IPS-18c (cell line): ENCODE results near the gene SKOR2.
A peak's percentile ranks its signal among the peaks of the same experiment; 100 is the strongest.
"Not testable (repeated sequence)": the region's sequence is repeated elsewhere in the genome, so short reads cannot be mapped to it uniquely, and the experiment has no call there.

Experiments
- H3K4me3 ChIP-seq: 2 replicates; pipeline ENCODE4 v1.7.0; 2013; ENCODE audit warnings: low read depth, mild to moderate bottlenecking, low read length, moderate library complexity; ENCODE audit not compliant: insufficient read depth
- H3K9me3 ChIP-seq: one replicate; pipeline ENCODE4 v1.6.1; 2013; ENCODE audit warnings: mild to moderate bottlenecking, low read length, moderate library complexity; ENCODE audit not compliant: control insufficient read depth, insufficient read depth

The SKOR2 gene

GRCh38 chr18:47235096-47235495 is 16.4 kb downstream of the SKOR2 start:
- H3K9me3 ChIP-seq: no peaks in the 10 kb centered on the region
- H3K4me3 ChIP-seq: no peak overlapping the region

DNA sequence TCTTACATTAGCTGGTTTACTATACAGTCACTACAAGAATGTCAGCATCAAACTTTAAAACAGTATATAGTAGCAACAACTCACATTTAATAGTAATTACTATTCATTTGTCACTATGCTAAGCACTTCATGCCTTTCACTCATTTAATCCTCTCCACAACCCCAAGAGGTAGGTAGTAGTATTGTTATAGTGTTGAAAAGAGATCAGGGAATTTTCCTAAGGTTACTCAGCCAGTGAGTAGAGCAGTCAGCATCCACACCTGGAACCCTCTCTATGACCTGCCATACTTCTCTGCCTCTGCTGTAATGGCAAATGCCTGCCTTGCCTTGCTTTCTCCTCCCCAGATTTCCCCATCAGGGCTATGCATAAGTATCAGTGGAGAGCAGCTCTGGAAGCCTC is 24.8 kb downstream of the SKOR2 start:
- no peak overlapping the region for H3K4me3 ChIP-seq

GRCh38 chr18:47215554-47216138 is 35.8 kb downstream of the SKOR2 start:
- H3K4me3 ChIP-seq: no peak overlapping the region
- H3K9me3 ChIP-seq: no peaks in the 10 kb centered on the region

More for the DNA sequence above, 24.8 kb downstream of the SKOR2 start:
- H3K9me3 ChIP-seq: no peaks in the 10 kb centered on the region

- H3K9me3 ChIP-seq: no peaks in the 10 kb centered on the region
- no peak overlapping the region for H3K4me3 ChIP-seq
These were observed 42.3 kb downstream of the SKOR2 start for GRCh38 chr18:47209171-47209570.

DNA sequence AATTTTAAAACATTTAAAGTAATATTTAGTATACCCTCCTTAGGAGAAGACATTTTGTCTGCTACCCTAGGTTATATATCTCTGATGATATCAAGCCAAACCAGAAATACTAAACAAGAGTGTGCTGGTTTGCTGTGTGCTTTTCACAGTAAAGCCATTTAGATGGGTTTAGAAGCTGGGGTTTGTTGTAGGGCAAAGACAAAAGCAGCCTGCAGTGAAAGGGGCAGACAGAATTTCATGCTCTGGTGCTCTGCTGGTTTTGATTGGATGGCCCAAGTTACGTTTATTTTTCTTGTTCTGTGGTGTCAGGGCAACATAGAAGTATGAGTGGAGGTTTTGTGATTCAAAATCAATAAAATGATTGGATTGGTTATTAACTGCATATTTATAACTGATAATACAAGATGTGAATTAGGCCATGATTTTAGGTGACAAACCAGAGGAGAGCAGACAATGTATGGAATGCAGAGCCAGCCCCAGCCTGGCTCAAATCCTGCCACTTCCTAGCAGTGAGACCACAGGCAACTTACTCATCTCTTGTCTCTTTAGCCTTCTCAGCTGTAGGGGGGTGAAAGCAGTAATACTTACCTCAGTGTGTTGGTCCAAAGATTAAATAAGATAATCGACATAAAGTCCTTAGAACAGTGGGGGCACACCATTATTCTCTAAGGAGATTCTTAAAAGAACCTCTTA is 44.4 kb downstream of the SKOR2 start:
- Histone ChIP-seq H3K9me3 (no peaks in the 10 kb centered on the region), H3K4me3 (no peak overlapping the region)

- no peak overlapping the region for H3K4me3 ChIP-seq
- H3K9me3 ChIP-seq: no peaks in the 10 kb centered on the region
These were observed 46.4 kb downstream of the SKOR2 start for GRCh38 chr18:47204908-47205522.

- H3K4me3 ChIP-seq: no peak overlapping the region
- no peaks in the 10 kb centered on the region for H3K9me3 ChIP-seq
These were observed 47.6 kb downstream of the SKOR2 start for GRCh38 chr18:47203626-47204464.

GRCh38 chr18:47195961-47196360 is 55.5 kb downstream of the SKOR2 start:
- not testable (repeated sequence) for H3K4me3 ChIP-seq, H3K9me3 ChIP-seq

GRCh38 chr18:47191961-47192360 is 59.5 kb downstream of the SKOR2 start:
- no peaks in the 10 kb centered on the region for H3K9me3 ChIP-seq
- H3K4me3 ChIP-seq: no peak overlapping the region

GRCh38 chr18:47187721-47188120 is 63.7 kb downstream of the SKOR2 start:
- H3K4me3 ChIP-seq: no peak overlapping the region
- no peaks in the 10 kb centered on the region for H3K9me3 ChIP-seq

GRCh38 chr18:47184419-47185050 is 66.9 kb downstream of the SKOR2 start:
- no peaks in the 10 kb centered on the region for H3K9me3 ChIP-seq
- H3K4me3 ChIP-seq: no peak overlapping the region

DNA sequence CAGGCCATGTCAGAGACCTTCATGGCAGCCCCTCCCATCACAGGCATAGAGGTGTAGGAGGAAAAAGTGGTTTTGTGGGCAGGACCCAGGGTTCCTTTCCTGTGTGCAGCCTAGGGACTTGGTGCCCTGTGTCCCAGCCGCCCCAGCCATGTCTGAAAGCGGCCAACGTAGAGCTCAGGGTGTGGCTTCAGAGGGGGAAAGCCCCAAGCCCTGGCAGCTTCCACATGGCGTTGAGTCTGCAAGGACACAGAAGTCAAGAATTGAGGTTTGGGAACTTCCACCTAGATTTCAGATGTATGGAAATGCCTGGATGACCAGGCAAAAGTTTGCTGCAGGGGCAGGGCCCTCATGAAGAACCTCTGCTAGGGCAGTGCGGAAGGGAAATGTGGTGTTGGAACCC is 69.3 kb downstream of the SKOR2 start:
- H3K4me3 ChIP-seq, H3K9me3 ChIP-seq: not testable (repeated sequence)

DNA sequence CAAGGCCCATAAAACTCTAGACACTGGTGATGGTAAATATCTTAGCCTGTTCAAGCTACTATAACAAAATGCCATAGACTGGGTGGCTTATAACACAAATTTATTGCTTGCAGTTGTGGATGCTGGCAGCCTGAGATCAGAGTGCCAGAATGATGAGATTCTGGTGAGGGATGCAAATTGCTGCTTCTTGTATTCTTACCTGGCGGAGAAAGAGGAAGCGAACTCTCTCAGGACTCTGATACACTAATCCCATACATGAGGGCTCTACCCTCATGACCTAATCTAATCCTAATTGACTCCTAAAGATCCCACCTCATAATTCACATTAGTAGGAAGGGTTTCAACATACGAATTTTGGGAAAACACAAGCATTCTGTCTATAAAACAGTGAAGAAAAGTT is 70.7 kb downstream of the SKOR2 start:
- no peak overlapping the region for H3K4me3 ChIP-seq
- no peaks in the 10 kb centered on the region for H3K9me3 ChIP-seq

DNA sequence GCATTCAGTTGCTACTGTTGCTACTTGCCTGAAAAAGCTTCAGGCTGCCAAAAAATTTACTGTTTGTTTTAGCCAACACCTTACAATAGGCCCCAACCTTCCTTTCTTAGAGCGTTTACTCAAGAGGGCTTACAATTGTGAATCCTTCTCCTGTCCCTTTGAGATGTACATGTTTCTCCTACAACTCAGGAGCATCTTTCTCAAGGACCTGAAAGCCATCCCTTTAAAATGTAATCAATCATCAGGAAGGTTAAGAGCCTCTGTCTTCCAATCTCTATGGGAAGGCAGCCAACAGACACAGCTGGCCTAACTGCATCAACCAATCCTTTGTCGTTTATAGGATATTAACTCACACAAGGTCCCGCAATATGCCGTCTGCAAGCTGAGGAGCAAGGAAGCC is 71.9 kb downstream of the SKOR2 start:
- Histone ChIP-seq H3K4me3 (no peak overlapping the region), H3K9me3 (no peaks in the 10 kb centered on the region)

GRCh38 chr18:47175898-47176575 is 75.4 kb downstream of the SKOR2 start, which contains the start of gene IER3IP1:
Gene IER3IP1, minus strand, starts transcription at chr18:47176364. Its CDS starts 87 bp downstream, at chr18:47176277.
- H3K9me3 ChIP-seq: no peaks in the 10 kb centered on the region
- H3K4me3 ChIP-seq: peak within 1 kb of the TSS; percentile 96

DNA sequence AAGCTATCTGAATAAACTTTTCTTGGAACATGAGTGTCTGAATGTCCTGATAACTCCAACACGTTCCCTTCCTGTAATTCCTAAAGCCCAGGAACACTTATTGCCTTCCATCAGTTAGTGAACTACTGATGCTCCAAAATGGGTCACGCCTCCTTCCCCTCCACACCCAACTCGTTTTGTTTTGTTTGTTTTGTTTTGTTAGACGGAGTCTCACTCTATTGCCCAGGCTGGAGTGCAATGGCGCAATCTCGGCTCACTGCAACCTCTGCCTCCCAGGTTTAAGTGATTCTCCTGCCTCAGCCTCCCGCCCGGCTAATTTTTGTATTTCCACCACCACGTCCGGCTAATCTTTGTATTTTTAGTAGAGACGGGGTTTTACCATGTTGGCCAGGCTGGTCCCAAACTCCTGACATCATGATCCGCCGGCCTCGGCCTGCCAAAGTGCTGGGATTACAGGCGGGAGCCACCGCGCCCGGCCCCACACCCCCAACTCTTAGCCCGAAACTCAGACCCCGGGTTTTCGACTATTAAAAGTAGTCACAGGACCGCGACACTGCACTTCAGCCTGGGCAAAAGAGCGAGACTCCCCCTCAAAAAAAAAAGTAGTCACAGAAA is 76.1 kb downstream of the SKOR2 start:
- no peaks in the 10 kb centered on the region for H3K9me3 ChIP-seq

More for the DNA sequence above, 76.1 kb downstream of the SKOR2 start:
- H3K4me3 ChIP-seq: peak overlapping the region; percentile 96
